A549 (cell line): ENCODE data around the gene MINDY2. TPM values are rescaled to one million over a fixed set of nuclear protein-coding genes. Genes with fewer than 3 reads are reported as not detected.

Experiments
- ATAC-seq, 2 experiments: fragments of 200-7000 bp in 1 of 2; fragments of >200 bp in 1 of 2; cut with Nextera tagmentation in 1 of 2; cut with Tn5 transposase in 1 of 2; 3 replicates each; pipeline versions ENCODE4 v1.8.0 to v1.9.1; 2018 to 2020; ENCODE audit warnings: mild to moderate bottlenecking in 1 of 2, moderate library complexity in 1 of 2
- CTCF ChIA-PET: fragments of 300-600 bp; sonication (Branson Sonifier 250); formaldehyde crosslinking; extraction: SDS; loops from one replicate; lab custom pipeline; 2021; ENCODE audit warnings: antibody characterized with exemption, inconsistent platforms; lab: Yijun Ruan, JAX
- POLR2A ChIA-PET: fragments of 350-600 bp; formaldehyde crosslinking; extraction: SDS; loops from one replicate; lab custom pipeline; 2021; ENCODE audit warnings: antibody characterized with exemption, inconsistent platforms; lab: Yijun Ruan, JAX
- DNase-seq, 2 experiments: peaks; one replicate each; pipeline versions ENCODE4 v3.0.0 to v3.0.0-alpha.2; 2011 to 2016; ENCODE audit warnings: low read depth in 1 of 2, low spot score in 1 of 2
- FAIRE-seq: peaks from 2 replicates; lab custom pipeline; 2011; peaks lifted over from hg19 to GRCh38; lab: Jason Lieb, UNC
- H3K27ac ChIP-seq, 2 experiments: fragments of >200 bp; sonication (Bioruptor Twin); formaldehyde crosslinking; 3 replicates each; pipeline ENCODE4 v1.5.1; 2016 to 2017
- H3K4me1 ChIP-seq: fragments of >200 bp; sonication (Bioruptor Twin); formaldehyde crosslinking; 3 replicates; pipeline ENCODE4 v1.6.1; 2016
- H3K4me2 ChIP-seq: fragments of >200 bp; sonication (Bioruptor Twin); formaldehyde crosslinking; 3 replicates; pipeline ENCODE4 v1.6.1; 2016
- H3K4me3 ChIP-seq: fragments of >200 bp; sonication (Bioruptor Twin); formaldehyde crosslinking; 3 replicates; pipeline ENCODE4 v1.5.1; 2016
- H3K9me3 ChIP-seq: fragments of >200 bp; sonication (Bioruptor Twin); formaldehyde crosslinking; 3 replicates; pipeline ENCODE4 v1.6.1; 2016
- BHLHE40 ChIP-seq: IDR thresholded peaks from 2 replicates; pipeline ENCODE4 v1.6.1; 2012; ENCODE audit warnings: low read depth, low read length, inconsistent platforms
- CBX2 ChIP-seq: fragments of 200-600 bp; sonication (generic); IDR thresholded peaks from 2 replicates; pipeline ENCODE4 v1.6.1; 2016; ENCODE audit warnings: low read depth, mild to moderate bottlenecking, borderline replicate concordance
- E2F6 ChIP-seq: IDR thresholded peaks from 2 replicates; pipeline ENCODE4 v1.6.1; 2012; ENCODE audit warnings: low read depth, borderline replicate concordance
- EHF ChIP-seq: fragments of 250-450 bp; sonication (Bioruptor Pico); IDR thresholded peaks from 2 replicates; pipeline ENCODE4 v1.5.0; 2020; ENCODE audit warnings: mild to moderate bottlenecking
- EHMT2 ChIP-seq: fragments of 200-600 bp; sonication (generic); IDR thresholded peaks from 2 replicates; pipeline ENCODE4 v1.6.1; 2016; ENCODE audit warnings: antibody characterized with exemption, low read depth, mild to moderate bottlenecking, moderate library complexity
- ELK1 ChIP-seq: fragments of 150-350 bp; IDR thresholded peaks from 2 replicates; pipeline ENCODE4 v1.6.1; 2014; ENCODE audit warnings: low read depth, mild to moderate bottlenecking, low read length
- FOXS1 ChIP-seq: fragments of 250-450 bp; sonication (Bioruptor Pico); IDR thresholded peaks from 2 replicates; pipeline ENCODE4 v1.5.0; 2020; ENCODE audit warnings: mild to moderate bottlenecking, moderate library complexity
- HES2 ChIP-seq: fragments of >200 bp; sonication (Bioruptor Twin); formaldehyde crosslinking; IDR thresholded peaks from 2 replicates; pipeline ENCODE4 v1.6.1; 2016
- HOXB13 ChIP-seq: fragments of 250-450 bp; sonication (Bioruptor Pico); IDR thresholded peaks from 2 replicates; pipeline ENCODE4 v1.5.0; 2020; ENCODE audit warnings: low read depth, mild to moderate bottlenecking, moderate library complexity
- JUN ChIP-seq, 2 experiments: fragments of >200 bp; sonication (Bioruptor Twin); formaldehyde crosslinking; IDR thresholded peaks; 2 replicates in 1 of 2; 3 replicates in 1 of 2; pipeline ENCODE4 v1.6.1; 2016 to 2017
- JUNB ChIP-seq: fragments of >200 bp; sonication (Bioruptor Twin); formaldehyde crosslinking; IDR thresholded peaks from 2 replicates; pipeline ENCODE4 v1.6.1; 2016
- NFE2L2 ChIP-seq: fragments of 150-350 bp; conservative IDR thresholded peaks from 2 replicates; pipeline ENCODE4 v1.6.1; 2014; ENCODE audit warnings: low read length
- NR3C1 ChIP-seq: fragments of >200 bp; sonication (Bioruptor Twin); formaldehyde crosslinking; IDR thresholded peaks from 3 replicates; pipeline ENCODE4 v1.6.1; 2017
- PBX3 ChIP-seq: IDR thresholded peaks from 2 replicates; pipeline ENCODE4 v1.6.1; 2012
- POLR2A ChIP-seq: IDR thresholded peaks from 2 replicates; pipeline ENCODE4 v1.6.1; 2012; ENCODE audit warnings: mild to moderate bottlenecking, low read length
- RARB ChIP-seq: fragments of 250-450 bp; sonication (Bioruptor Pico); IDR thresholded peaks from 2 replicates; pipeline ENCODE4 v1.8.0; 2021; ENCODE audit warnings: mild to moderate bottlenecking, moderate library complexity
- RFX5 ChIP-seq: fragments of 450-650 bp; IDR thresholded peaks from 2 replicates; pipeline ENCODE4 v1.7.1; 2014; ENCODE audit warnings: antibody characterized with exemption, mild to moderate bottlenecking, moderate library complexity
- RNF2 ChIP-seq: fragments of 200-600 bp; sonication (generic); IDR thresholded peaks from 2 replicates; pipeline ENCODE4 v1.6.1; 2016; ENCODE audit warnings: low read depth, mild to moderate bottlenecking, antibody characterized with exemption, moderate library complexity, borderline replicate concordance
- SMC3 ChIP-seq: fragments of >200 bp; sonication (Bioruptor Twin); formaldehyde crosslinking; IDR thresholded peaks from 3 replicates; pipeline ENCODE4 v1.6.1; 2018; ENCODE audit warnings: inconsistent platforms
- ZNF302 ChIP-seq: fragments of 250-450 bp; sonication (Bioruptor Pico); IDR thresholded peaks from 2 replicates; pipeline ENCODE4 v1.9.0; 2021; ENCODE audit warnings: inconsistent platforms, mild to moderate bottlenecking, moderate library complexity
- WGBS: methylation state at CpG from one replicate; pipeline ENCODE4 v1.1.6; 2017; ENCODE audit errors: missing lambda C conversion rate; 5-methylcytosine and 5-hydroxymethylcytosine counted together
- polyA plus RNA-seq, 4 experiments: library from polyadenylated mRNA; depleted of rRNA in 3 of 4; stranded (reverse); fragments of >200 nt; fragmentation: RNase III in 1 of 4; extraction: RNeasy Plus Mini Kit Qiagen cat#74134 plus additional on column Dnase treatment in 1 of 4; gene quantifications; 2 replicates in 3 of 4; 3 replicates in 1 of 4; pipeline ENCODE4 v1.2.3, GENCODE V29; 2011 to 2017

The MINDY2 gene
- polyA plus RNA-seq, 2 of the 4 experiments (the other 2 are of a cell fraction) = 4.7 to 7.0 TPM

- no peak for FAIRE-seq
- CTCF ChIA-PET = no interaction called here
- POLR2A ChIA-PET = no interaction called here
- Histone ChIP-seq H3K9me3 (peaks cover 20% of the 10 kb centered on the region), H3K4me1 (no peaks in the 10 kb centered on the region; the same call in 2 of the 3 replicates), H3K4me2 (no peak overlapping the region), H3K4me3 (no peak overlapping the region), H3K27ac (no peak overlapping the region)
- TF ChIP-seq ZNF302 (no peak), JUN (IDR thresholded peaks at IDR 0.05) (no peak), NFE2L2 (no peak), ELK1 (no peak), SMC3 (no peak), NR3C1 (no peak), POLR2A (no peak), E2F6 (no peak), RARB (CRISPR knock-in tag) (no peak), RFX5 (no peak), JUNB (no peak), EHMT2 (no peak), HOXB13 (CRISPR knock-in tag) (no peak), BHLHE40 (no peak), RNF2 (no peak)
- DNase-seq = no peak
- no peak for ATAC-seq
Observed at GRCh38 chr15:58762285-58762684, 8.8 kb upstream of the MINDY2 start.

- Histone ChIP-seq H3K4me2 (no peak overlapping the region), H3K4me1 (no peaks in the 10 kb centered on the region)
- POLR2A ChIA-PET = no interaction called here
- WGBS = 88% methylated on average over 1 of the region's 1 CpG
- TF ChIP-seq HES2 = no peak
- TF ChIP-seq PBX3 = no peak
- no peak for TF ChIP-seq EHF (CRISPR knock-in tag)
- TF ChIP-seq, all 56 proteins: peak for 0
- Histone ChIP-seq H3K27ac (no peak overlapping the region), H3K4me3 (no peak overlapping the region), H3K9me3 (peaks cover 20% of the 10 kb centered on the region)
- CTCF ChIA-PET = interaction anchor here (0.9 kb wide), 1 partner anchor 21 kb away, joined by 3 read pairs; no protein-coding TSS in a partner anchor
- no peak for FAIRE-seq
- no peak for DNase-seq
- ATAC-seq = no peak
Observed at GRCh38 chr15:58762731-58763130, 8.4 kb upstream of the MINDY2 start.

- no peak for TF ChIP-seq POLR2A
- TF ChIP-seq CBX2 = no peak
- no peak for TF ChIP-seq HOXB13 (CRISPR knock-in tag)
- no peak for TF ChIP-seq FOXS1 (CRISPR knock-in tag)
- Histone ChIP-seq H3K4me1 (no peaks in the 10 kb centered on the region), H3K4me2 (no peak overlapping the region), H3K4me3 (no peak overlapping the region), H3K27ac (no peak overlapping the region), H3K9me3 (peaks cover 20% of the 10 kb centered on the region)
- CTCF ChIA-PET = interaction anchor here (1.3 kb wide), 1 partner anchor 14 kb away, joined by 3 read pairs; the partner anchor contains the start of gene ADAM10
- DNase-seq (no peak), FAIRE-seq (no peak), ATAC-seq (no peak)
- 57% methylated on average over 5 of the region's 5 CpGs for WGBS
- POLR2A ChIA-PET = interaction anchor here (1.6 kb wide), 1 partner anchor 15 kb away, joined by 4 read pairs; the partner anchor contains the start of gene ADAM10
Observed at GRCh38 chr15:58764468-58764867, 6.6 kb upstream of the MINDY2 start.
